Activated naive CD4-positive, alpha-beta T cell treated with anti-CD3 and anti-CD28 coated beads, Interleukin-2, amount 50 U/mL, for 16 hours (primary cell): ENCODE results near the gene IDUA.

Experiments used
- DNase-seq: peaks from one replicate; pipeline ENCODE4 v3.0.0-alpha.2; 2020

Gene IDUA

DNA sequence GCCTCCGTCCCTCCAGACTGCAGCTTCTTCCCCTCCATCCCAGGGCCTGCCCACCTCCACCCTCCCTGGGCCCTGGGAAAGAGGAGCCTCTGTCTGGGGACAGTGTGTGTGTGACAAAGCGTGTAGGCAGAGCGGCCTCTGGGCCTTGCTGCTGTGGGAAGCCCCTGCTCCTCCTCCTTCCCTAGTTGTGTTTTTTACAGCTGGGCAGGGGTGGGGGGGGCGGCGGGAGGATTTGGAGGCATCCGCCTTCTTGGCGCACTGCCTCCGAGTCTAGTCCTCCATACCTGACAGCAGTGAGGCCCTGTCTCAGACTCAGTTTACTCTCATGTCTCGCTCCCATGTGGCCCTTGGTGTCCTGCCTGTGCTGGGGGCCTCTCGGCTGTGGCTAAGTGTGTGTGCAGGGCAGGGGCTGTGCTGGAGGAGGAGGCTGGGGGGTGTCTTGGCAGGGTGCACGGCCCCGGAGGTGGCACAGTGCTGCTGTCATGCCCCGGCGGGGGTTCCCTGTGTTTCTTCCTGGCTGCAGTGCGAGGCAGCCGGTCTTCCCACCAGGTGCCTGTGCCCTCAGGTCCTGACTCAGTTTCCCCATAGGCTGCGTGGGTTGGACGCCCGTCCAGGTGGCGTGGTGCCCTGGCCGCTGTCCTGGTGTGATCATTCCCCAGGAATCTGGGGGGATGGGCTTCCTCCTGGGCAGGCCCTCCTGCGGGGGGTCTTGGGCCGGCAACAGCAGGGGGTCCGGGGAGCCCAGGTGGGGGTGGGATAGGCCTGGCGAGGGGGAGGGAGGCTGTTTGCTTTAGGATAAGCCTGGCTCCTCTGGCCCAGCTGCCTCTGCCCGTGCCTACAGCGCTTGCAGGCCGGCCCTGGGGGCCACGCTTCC lies 31.5 kb downstream of the IDUA start:
- DNase-seq = no peak

DNA sequence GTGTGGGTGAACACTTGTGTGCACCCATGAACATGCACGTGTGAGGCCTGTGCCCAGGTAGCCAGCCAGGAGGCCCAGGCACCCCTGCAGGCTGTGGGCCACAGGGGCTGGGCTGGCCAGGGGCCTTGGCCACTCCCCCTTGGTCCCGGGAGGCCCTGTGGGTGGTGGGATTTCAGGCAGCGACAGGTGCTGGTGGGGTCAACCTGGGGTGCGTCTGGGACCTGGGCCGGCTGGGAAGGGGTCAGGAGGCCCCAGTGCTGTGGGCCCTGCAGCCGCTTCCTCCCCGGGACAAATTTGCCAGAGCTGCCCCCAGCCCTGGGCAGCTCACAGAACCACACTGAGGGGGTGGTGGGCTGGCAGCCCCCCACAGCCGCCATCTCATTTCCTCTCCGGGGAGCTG lies 32.5 kb downstream of the IDUA start:
- DNase-seq = no peak

DNA sequence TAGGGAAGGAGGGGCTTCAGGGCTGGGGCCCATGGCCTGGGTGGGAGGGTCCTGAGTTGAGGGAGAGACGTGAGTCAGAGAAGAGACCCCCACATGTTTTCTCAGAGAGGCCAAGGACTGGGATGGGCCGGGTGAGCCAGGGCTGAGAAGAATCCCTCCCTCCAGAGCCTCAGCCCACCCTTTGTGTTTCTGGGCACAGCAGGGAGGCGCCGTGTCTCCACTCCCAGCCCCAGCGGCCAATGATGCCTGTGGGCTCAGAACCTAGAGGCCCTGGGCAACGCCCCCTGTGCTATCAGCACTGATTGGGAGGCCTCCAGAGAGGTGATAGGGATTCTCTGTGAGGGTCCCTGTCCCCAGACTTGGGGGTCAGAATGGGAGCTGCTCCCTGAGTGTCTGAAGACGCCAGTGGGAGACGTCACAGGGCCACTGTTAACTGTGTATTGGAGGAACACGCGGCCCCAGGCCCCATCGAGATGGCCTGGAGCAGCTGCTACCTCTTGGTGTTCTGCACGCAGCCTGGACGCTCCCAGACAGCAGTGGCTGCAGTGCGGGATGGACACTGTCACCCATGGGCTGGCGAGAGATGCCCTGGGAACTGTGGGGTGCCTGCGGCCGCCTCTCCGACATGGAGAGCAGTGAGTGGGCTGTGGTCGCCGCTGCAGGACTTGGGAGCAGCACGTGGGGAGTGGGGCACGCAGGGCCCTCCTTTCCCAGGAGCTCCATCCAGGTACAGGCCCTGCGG lies 33.1 kb downstream of the IDUA start:
- DNase-seq = no peak

DNA sequence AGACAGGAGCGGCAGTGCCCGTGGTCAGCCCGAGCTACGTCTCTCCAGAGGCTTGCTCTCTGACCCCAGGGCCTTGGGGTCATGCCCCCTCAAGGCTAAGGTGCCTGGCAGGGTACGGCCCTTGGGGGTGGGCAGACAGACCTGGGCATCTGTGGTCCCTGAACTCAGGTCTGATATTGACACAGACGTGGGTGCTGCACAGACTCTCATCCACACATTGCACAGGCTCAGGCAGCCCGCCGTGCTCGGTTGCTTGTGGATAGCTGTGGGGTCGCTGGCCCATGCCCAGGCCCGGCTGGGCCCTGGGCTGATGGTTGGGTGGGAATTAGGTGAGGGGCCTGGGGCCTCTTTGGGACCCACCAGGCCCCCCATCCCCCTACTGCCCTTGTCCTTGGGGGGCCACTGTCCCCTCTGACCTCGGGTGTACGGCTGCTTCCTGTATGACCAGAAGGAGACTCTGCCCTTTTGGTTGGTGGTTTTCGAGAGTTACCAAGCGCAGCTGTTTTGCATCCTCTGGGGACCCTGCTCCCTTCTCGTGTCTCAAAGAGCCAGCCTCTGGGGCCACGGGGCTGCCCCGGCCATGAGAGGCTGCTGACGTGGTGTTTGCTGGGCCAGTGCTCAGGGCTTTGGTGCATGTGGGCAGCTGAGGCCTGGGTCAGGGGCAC lies 34.7 kb downstream of the IDUA start:
- DNase-seq = no peak

DNA sequence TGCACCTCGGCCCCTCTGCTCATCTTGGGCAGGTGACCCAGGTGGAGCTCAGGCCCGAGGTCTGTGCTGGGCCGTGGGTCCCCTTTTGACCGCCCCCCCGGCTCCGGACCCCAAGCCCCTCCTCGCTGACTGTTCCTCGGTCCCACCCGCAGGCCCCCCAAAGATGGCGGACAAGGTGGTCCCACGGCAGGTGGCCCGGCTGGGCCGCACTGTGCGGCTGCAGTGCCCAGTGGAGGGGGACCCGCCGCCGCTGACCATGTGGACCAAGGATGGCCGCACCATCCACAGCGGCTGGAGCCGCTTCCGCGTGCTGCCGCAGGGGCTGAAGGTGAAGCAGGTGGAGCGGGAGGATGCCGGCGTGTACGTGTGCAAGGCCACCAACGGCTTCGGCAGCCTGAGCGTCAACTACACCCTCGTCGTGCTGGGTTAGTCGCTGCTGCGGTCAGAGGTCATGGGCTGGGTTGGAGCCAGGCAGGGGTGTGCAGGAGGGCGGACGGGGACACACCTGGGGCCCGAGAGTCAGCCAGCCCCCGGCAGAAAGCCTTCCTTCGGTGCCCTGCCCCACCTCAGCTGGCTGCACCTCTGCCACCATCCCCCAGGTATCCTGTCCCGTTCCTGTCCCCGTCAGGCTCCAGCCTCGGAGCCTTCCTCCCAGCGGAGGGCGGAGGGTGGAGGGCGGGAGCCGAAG lies 35.4 kb downstream of the IDUA start:
- DNase-seq = no peak

- no peak for DNase-seq
These were observed 35.9 kb downstream of the IDUA start for GRCh38 chr4:1022739-1023066.

- DNase-seq = no peak
These were observed 36.3 kb downstream of the IDUA start for GRCh38 chr4:1023075-1023640.

DNA sequence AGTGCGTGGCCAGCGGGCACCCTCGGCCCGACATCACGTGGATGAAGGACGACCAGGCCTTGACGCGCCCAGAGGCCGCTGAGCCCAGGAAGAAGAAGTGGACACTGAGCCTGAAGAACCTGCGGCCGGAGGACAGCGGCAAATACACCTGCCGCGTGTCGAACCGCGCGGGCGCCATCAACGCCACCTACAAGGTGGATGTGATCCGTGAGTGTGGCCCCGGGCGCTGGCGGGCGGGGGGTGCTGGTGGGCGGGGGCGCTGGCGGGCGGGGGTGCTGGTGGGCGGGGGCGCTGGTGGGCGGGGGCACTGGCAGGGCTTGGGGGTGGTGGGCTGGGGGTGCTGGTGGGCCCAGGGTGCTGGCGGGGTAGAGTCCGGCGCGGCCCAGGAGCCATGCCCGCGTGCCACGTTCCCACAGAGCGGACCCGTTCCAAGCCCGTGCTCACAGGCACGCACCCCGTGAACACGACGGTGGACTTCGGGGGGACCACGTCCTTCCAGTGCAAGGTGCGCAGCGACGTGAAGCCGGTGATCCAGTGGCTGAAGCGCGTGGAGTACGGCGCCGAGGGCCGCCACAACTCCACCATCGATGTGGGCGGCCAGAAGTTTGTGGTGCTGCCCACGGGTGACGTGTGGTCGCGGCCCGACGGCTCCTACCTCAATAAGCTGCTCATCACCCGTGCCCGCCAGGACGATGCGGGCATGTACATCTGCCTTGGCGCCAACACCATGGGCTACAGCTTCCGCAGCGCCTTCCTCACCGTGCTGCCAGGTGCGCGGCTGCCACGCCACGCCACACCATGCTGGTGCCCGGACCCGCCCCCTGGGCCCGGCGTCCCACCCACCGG lies 37.3 kb downstream of the IDUA start:
- no peak for DNase-seq

DNA sequence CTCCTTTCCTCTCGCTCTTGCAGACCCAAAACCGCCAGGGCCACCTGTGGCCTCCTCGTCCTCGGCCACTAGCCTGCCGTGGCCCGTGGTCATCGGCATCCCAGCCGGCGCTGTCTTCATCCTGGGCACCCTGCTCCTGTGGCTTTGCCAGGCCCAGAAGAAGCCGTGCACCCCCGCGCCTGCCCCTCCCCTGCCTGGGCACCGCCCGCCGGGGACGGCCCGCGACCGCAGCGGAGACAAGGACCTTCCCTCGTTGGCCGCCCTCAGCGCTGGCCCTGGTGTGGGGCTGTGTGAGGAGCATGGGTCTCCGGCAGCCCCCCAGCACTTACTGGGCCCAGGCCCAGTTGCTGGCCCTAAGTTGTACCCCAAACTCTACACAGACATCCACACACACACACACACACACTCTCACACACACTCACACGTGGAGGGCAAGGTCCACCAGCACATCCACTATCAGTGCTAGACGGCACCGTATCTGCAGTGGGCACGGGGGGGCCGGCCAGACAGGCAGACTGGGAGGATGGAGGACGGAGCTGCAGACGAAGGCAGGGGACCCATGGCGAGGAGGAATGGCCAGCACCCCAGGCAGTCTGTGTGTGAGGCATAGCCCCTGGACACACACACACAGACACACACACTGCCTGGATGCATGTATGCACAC lies 38.2 kb downstream of the IDUA start:
- DNase-seq = no peak

- DNase-seq = no peak
These were observed 39.3 kb downstream of the IDUA start for GRCh38 chr4:1026115-1026514.

- DNase-seq = no peak
These were observed 40.5 kb downstream of the IDUA start for GRCh38 chr4:1027219-1027914.

DNA sequence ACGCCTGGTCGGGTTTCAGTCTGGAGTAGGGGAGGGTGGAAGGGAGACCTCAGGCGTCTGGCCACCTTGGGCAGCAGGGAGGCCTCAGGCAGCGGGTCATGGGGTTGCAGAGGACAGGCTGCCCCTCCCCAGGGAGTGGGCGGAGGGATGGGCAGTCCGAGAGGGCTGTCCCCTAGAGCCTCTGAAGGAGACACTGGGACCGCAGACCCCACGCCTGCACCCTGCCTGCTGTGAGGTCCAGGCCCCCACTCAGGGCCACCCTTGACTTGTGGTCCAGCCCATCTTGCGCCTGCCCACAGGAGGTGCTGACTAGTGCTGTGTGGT lies 41.0 kb downstream of the IDUA start:
- DNase-seq = no peak

- no peak for DNase-seq
These were observed 41.9 kb downstream of the IDUA start for GRCh38 chr4:1028574-1029220.

DNA sequence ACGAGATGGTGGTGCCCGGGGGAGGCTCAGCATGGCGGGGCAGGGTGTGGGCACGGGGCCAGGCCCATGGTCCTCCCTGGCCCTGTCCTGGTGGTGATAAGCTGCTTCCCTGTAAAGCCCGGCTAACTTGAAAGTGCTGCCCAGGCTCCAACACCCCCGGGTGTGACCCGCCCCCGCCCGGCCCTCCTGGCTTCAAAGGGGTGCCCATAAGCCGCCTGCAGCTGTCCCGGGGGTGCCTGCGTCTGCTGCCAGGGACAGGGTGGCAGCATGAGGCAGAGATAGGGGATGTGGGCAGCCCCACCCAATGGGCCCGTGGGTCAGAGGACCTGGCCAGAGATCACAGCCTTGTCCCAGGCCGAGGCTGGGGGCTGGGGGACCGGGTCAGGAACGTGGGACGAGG lies 42.7 kb downstream of the IDUA start:
- DNase-seq = no peak

DNA sequence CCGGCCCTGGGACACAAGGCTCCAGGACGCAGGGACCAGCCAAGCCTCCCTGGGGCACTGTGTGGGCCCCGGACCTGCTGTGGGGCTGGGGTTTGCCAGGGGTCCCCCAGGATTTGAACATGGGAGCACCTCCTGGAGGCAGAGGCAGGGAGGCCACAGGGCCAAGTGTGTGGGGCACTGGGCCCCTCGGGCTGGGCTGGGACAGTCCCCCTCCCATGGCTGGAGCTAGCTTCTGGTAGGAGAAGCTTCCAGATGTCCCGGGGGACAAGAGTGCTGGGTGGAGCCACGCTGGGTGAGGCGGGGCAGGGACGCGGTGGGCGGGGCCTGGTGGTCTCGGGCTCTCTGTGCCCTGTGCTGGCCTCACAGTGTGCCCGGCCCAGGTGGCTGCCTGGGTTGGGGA lies 43.2 kb downstream of the IDUA start:
- no peak for DNase-seq

- DNase-seq = no peak
These were observed 43.7 kb downstream of the IDUA start for GRCh38 chr4:1030559-1030958.

- DNase-seq = no peak
These were observed 44.5 kb downstream of the IDUA start for GRCh38 chr4:1031346-1031745.

DNA sequence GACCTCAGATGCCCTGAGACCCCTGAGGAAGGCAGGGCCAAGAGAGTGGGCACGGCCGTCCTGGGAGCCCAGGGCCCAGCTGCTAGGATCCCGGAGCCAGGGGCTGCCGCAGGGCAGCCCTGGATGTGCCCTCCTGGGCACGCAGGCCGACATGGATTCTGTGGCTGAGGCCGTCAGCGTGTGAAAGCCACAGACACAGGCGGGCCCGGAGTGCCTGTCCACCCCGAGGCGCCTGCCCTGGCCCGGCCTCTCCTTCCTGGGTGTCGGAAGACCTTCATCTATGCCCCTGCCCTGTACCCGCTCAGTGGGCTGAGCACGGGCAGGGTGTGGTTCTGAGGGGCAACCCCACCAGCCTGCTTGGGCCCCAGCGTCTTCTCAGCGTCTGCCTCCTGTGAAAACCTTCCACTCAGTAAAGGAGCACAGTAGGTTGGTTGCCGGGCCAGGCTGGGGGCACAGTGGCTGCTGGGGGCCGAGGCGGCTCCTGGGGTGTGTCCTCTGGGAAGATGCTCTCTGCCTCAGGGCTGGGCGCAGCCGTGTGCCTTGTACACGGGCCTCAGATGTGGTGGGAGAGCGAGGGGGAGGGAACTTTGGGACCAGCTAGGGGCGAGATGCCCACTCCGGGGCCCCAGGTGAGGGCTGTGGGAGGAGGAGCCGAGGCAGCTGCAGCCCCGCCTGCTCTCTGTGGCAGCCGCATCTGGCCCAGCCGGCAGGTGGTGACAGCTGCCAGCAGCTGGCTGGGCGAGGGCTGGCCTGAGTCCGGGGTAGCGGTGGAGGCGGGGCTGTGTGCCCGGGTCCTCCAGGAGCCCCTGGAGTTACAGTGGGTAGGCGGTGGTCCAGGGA lies 45.3 kb downstream of the IDUA start:
- no peak for DNase-seq

DNA sequence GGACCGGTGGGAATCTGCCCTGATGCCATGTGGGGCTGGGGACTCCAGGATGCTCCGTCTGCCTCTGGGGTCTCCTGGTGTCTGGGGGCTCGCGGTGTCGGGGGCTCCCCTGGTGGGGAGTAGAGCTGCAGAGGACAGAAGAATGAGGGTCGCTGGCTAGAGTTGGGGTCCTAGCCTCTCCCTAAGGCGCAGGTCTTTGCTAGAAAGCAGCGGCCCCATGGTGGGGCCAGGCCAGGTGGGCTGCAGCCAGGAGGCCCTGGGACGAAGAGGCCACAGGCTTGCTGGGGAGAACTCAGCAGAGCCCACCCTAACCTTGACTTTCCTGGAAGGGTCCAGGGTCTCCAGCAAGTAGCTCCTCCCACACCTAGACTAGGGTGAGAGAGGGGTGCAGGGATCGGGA lies 46.0 kb downstream of the IDUA start:
- no peak for DNase-seq
